GM12892 (cell line): ENCODE measurements around the gene ACE2.

Experiments used
- POLR2A ChIP-seq: IDR thresholded peaks from 2 replicates; pipeline ENCODE4 v1.6.1; 2011; ENCODE audit warnings: low read depth, low read length, control low read depth
- POLR2AphosphoS5 ChIP-seq: IDR thresholded peaks from 2 replicates; pipeline ENCODE4 v1.6.1; 2011; ENCODE audit warnings: low read depth, low read length, control low read depth
- TAF1 ChIP-seq: IDR thresholded peaks from 2 replicates; pipeline ENCODE4 v1.6.1; 2011; ENCODE audit warnings: low read depth, mild to moderate bottlenecking, control low read depth, low read length, borderline replicate concordance

GRCh38 chrX:15605226-15605625, 4.5 kb upstream of the ACE2 start:
- no peak for TF ChIP-seq TAF1
- no peak for TF ChIP-seq POLR2AphosphoS5
- no peak for TF ChIP-seq POLR2A
